Progenitor cell of endocrine pancreas (in vitro differentiated cells): Measurements from ENCODE around the gene ZNRD2. TPM values are rescaled to one million over a fixed set of nuclear protein-coding genes. Genes with fewer than 3 reads are reported as not detected.

ENCODE experiments used
- DNase-seq: peaks from one replicate; pipeline ENCODE4 v3.0.0; 2021; ENCODE audit warnings: low spot score; ENCODE audit not compliant: unreplicated experiment
- H3K27ac Mint-ChIP-seq: 2 replicates; pipeline ENCODE4 v1.8.0; 2021; ENCODE audit warnings: mild to moderate bottlenecking, moderate library complexity, mixed read lengths
- H3K27me3 Mint-ChIP-seq: 2 replicates; pipeline ENCODE4 v1.8.0; 2021; ENCODE audit warnings: mixed read lengths
- H3K36me3 Mint-ChIP-seq: 2 replicates; pipeline ENCODE4 v1.8.0; 2022; ENCODE audit warnings: mixed read lengths; ENCODE audit not compliant: insufficient read depth
- H3K4me1 Mint-ChIP-seq: 2 replicates; pipeline ENCODE4 v1.8.0; 2021; ENCODE audit warnings: low read depth, mixed read lengths
- H3K4me3 Mint-ChIP-seq: 2 replicates; pipeline ENCODE4 v1.8.0; 2021; ENCODE audit warnings: low read depth, mild to moderate bottlenecking, moderate library complexity, mixed read lengths
- H3K9me3 Mint-ChIP-seq: 2 replicates; pipeline ENCODE4 v1.8.0; 2021; ENCODE audit warnings: low read depth, mixed read lengths
- total RNA-seq: library from RNA; stranded (reverse); gene quantifications from 2 replicates; pipeline ENCODE4 v1.2.1, GENCODE V29; 2021
- TF ChIP-seq, protein P1 (sequence below): fragments of 200-600 bp; sonication (generic); IDR thresholded peaks from one replicate; pipeline ENCODE4 v1.5.0; 2021; ENCODE audit warnings: antibody characterized with exemption, mild to moderate bottlenecking; ENCODE audit not compliant: unreplicated experiment

ZNRD2 gene
- total RNA-seq, 1 donor from 2014 or later: 25.9 TPM

DNA sequence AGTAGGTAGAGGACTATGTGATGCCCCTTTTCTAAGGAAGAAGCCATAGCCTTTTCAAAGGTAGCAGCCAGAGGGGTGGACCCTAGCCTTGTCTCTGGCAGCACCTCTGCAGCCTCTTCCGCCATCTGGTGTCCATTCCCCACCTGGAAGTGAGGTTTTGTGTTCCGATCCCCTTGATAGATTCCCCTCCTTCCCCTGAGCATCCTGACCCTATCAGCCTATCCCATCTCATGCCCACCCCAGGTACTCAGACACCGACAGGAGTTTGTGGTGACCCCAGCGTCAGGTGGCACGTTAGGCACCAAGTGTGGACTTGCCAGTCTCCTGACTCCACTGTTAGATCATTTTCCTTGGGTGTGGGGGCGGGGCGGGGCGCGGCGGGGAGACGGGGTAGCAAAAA lies 1.7 kb downstream of the ZNRD2 start:
- TF ChIP-seq, protein P1, sequence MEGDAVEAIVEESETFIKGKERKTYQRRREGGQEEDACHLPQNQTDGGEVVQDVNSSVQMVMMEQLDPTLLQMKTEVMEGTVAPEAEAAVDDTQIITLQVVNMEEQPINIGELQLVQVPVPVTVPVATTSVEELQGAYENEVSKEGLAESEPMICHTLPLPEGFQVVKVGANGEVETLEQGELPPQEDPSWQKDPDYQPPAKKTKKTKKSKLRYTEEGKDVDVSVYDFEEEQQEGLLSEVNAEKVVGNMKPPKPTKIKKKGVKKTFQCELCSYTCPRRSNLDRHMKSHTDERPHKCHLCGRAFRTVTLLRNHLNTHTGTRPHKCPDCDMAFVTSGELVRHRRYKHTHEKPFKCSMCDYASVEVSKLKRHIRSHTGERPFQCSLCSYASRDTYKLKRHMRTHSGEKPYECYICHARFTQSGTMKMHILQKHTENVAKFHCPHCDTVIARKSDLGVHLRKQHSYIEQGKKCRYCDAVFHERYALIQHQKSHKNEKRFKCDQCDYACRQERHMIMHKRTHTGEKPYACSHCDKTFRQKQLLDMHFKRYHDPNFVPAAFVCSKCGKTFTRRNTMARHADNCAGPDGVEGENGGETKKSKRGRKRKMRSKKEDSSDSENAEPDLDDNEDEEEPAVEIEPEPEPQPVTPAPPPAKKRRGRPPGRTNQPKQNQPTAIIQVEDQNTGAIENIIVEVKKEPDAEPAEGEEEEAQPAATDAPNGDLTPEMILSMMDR: peak; percentile 31
- Mint-ChIP-seq H3K9me3 (no peaks in the 10 kb centered on the region), H3K4me1 (peaks cover 41% of the 10 kb centered on the region), H3K27ac (peak overlapping the region; percentile 61), H3K4me3 (peak overlapping the region; percentile 98), H3K27me3 (peaks cover 16% of the 10 kb centered on the region), H3K36me3 (no peaks in the 10 kb centered on the region)
- DNase-seq: no peak

DNA sequence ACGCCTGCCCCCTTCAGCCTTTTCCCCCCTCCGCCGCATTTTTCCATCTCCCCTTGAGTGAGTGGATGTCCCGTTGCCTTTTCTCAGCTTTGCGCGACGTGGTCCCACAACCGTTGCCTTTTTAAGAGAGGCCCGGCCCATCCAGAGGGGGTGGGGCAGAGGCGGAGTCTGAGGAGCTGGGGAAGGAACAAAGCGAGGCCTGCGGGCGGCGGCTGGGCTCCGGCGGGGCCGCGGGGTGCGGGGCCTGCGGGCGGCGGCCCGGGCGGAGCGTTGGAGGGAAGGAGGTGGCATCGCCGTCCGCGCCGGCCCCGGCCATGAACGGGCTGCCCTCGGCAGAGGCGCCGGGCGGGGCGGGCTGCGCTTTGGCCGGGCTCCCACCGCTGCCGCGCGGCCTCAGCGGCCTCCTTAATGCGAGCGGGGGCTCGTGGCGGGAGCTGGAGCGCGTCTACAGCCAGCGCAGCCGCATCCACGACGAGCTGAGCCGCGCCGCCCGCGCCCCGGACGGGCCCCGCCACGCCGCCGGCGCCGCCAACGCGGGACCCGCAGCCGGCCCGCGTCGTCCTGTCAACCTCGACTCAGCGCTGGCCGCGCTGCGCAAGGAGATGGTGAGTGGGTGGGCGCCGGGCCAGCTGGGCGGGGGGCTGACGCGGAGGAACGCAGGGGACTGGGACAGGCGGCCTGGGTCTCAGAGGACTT lies 2.2 kb downstream of the ZNRD2 start, which contains the start of gene FAM89B:
Gene FAM89B (plus strand): TSS at position 183 of the 696 bp plus-strand sequence. CDS start 132 bp downstream, at position 315.
- DNase-seq: peak; percentile 54
- peak within 1 kb of the TSS; percentile 98 for H3K4me3 Mint-ChIP-seq
- H3K9me3 Mint-ChIP-seq: no peaks in the 10 kb centered on the region
- TF ChIP-seq, protein P1: no peak
- peak within 1 kb of the TSS; percentile 61 for H3K27ac Mint-ChIP-seq
- H3K4me1 Mint-ChIP-seq: peaks cover 41% of the 10 kb centered on the region
- H3K36me3 Mint-ChIP-seq: no peaks in the 10 kb centered on the region
- peaks cover 16% of the 10 kb centered on the region for H3K27me3 Mint-ChIP-seq

DNA sequence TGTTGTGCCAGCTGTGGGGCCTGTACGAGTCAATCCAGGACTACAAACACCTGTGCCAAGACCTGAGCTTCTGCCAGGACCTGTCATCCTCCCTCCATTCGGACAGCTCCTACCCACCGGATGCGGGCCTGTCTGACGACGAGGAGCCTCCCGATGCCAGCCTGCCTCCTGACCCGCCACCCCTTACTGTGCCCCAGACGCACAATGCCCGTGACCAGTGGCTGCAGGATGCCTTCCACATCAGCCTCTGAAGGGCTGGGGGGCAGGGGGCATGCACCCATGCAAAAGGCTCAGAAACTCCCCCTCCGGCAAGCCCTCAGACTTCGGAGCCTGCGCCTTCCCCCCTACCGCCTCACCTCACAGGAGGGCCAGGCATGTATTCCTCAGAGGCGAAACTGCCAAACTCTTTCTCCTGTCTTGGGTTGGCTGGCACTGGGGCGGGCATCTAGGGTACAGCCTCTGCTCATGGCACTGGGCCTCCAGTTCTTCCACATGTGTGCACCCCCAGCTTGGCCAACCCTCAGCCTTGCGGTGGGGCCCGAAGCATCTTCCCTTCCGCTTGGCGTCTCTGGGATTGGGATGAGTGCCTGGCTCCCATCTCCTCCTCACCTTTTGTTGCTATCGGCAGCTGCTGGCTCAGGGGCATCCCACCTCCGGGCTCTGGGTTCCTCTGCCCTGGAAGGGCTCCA lies 3.3 kb downstream of the ZNRD2 start:
- Mint-ChIP-seq H3K4me1 (peaks cover 39% of the 10 kb centered on the region), H3K27ac (peak overlapping the region; percentile 74), H3K4me3 (peak overlapping the region; percentile 75), H3K36me3 (peaks cover 2% of the 10 kb centered on the region), H3K27me3 (peaks cover 25% of the 10 kb centered on the region), H3K9me3 (no peaks in the 10 kb centered on the region)
- TF ChIP-seq, protein P1: no peak
- DNase-seq: no peak

DNA sequence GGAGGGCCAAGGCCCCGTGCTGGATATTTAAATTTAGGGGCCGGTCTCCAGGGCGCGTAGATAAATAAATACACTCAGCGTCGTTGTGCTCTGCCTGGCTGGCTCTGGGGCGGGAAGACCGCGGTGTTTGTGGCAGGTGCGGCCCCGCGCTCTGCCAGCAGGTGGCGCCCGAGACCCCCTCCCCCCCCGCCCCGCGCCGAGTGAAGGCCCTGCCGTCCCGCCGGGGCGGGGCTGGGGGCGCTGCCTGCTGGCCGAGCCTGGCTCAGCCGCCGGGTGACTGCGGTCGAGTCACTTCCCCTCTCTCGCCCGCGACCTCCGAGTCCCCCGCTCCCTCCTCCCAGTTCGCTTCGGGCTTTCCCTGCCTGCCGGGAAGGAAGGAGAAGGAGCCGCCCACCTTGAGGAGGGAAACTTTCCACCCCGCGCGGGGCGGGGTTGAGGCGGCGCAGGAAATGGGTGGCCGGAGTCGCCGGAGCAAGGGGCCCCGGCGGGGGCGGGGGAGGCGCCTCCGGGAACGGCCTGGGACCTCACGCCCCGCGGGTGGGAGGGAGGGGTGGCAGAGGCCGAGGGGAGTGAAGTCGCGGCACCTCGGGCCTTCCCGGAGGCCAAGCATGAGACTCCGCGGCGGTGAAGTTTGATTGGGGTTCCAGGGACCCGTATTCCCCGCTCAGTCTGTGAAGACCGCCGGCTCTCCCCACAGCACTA lies 4.0 kb downstream of the ZNRD2 start:
- Mint-ChIP-seq H3K36me3 (peaks cover 2% of the 10 kb centered on the region), H3K4me3 (peak overlapping the region; percentile 75), H3K9me3 (no peaks in the 10 kb centered on the region), H3K27ac (peak overlapping the region; percentile 74), H3K4me1 (peaks cover 32% of the 10 kb centered on the region), H3K27me3 (peaks cover 27% of the 10 kb centered on the region)
- TF ChIP-seq, protein P1: peak; percentile 97
- DNase-seq: peak; percentile 72
